Ishikawa (cell line): ENCODE measurements around the gene PPP1CA.

Experiments used
- EP300 ChIP-seq: IDR thresholded peaks from 2 replicates; pipeline ENCODE4 v1.6.1; 2012; ENCODE audit warnings: borderline replicate concordance
- TF ChIP-seq, protein P1 (sequence below): IDR thresholded peaks from 2 replicates; pipeline ENCODE4 v1.6.1; 2012; ENCODE audit warnings: low read depth, mild to moderate bottlenecking

- TF ChIP-seq, protein P1, sequence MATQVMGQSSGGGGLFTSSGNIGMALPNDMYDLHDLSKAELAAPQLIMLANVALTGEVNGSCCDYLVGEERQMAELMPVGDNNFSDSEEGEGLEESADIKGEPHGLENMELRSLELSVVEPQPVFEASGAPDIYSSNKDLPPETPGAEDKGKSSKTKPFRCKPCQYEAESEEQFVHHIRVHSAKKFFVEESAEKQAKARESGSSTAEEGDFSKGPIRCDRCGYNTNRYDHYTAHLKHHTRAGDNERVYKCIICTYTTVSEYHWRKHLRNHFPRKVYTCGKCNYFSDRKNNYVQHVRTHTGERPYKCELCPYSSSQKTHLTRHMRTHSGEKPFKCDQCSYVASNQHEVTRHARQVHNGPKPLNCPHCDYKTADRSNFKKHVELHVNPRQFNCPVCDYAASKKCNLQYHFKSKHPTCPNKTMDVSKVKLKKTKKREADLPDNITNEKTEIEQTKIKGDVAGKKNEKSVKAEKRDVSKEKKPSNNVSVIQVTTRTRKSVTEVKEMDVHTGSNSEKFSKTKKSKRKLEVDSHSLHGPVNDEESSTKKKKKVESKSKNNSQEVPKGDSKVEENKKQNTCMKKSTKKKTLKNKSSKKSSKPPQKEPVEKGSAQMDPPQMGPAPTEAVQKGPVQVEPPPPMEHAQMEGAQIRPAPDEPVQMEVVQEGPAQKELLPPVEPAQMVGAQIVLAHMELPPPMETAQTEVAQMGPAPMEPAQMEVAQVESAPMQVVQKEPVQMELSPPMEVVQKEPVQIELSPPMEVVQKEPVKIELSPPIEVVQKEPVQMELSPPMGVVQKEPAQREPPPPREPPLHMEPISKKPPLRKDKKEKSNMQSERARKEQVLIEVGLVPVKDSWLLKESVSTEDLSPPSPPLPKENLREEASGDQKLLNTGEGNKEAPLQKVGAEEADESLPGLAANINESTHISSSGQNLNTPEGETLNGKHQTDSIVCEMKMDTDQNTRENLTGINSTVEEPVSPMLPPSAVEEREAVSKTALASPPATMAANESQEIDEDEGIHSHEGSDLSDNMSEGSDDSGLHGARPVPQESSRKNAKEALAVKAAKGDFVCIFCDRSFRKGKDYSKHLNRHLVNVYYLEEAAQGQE: no peak
- TF ChIP-seq EP300: no peak
Measured at GRCh38 chr11:67423891-67424613, 22.4 kb upstream of the PPP1CA start.
